ENCODE results near the gene MPC2. TPM values are rescaled to one million over a fixed set of nuclear protein-coding genes. Genes with fewer than 3 reads are reported as not detected.

MPC2 gene
- total RNA-seq, 1 experiment from 2014 or later, result 159 TPM

GRCh38 chr1:167937709-167938010 lies 788 bp upstream of the MPC2 start:
- H3K36me3 Mint-ChIP-seq (ENCODE audit: insufficient read depth, unreplicated experiment), result peaks cover 23% of the 10 kb centered on the region
- H3K9me3 ChIP-seq, result no peaks in the 10 kb centered on the region
- POLR2A ChIA-PET, result interaction anchor here (0.7 to 0.8 kb wide), 2 partner anchors 9 to 11 kb away, joined by 4 read pairs; no protein-coding TSS in a partner anchor
- H3K36me3 ChIP-seq (ENCODE audit: control insufficient read depth, insufficient read depth, low read length), result 0 out of 2 replicates have a peak, but pooled peaks cover 1% of the 10 kb centered on the region
- intact Hi-C loops (cut with micrococcal nuclease; ENCODE audit: unreplicated experiment), result loop anchor here (2.0 to 10.0 kb wide), 4 partner anchors 145 to 717 kb away; partner anchors contain the start of gene POU2F1
- peaks cover 6% of the 10 kb centered on the region for H3K4me1 Mint-ChIP-seq (ENCODE audit: low read depth, unreplicated experiment)
- H3K4me3 Mint-ChIP-seq (ENCODE audit: unreplicated experiment), result peak overlapping the region; percentile 82
- H3K27me3 ChIP-seq (replicated peaks; ENCODE audit: control insufficient read depth, insufficient read depth, low read length), result no peaks in the 10 kb centered on the region
- CTCF ChIA-PET, result interaction anchor here (2.3 to 3.4 kb wide), 2 partner anchors 11 to 145 kb away, joined by 6 to 15 read pairs; no protein-coding TSS in a partner anchor
- peaks cover 15% of the 10 kb centered on the region; the same call in 1 of the 2 replicates for H3K4me1 ChIP-seq
- no TSS peak for BruUV-seq (replicated peaks)
- no peaks in the 10 kb centered on the region for H3K9me3 Mint-ChIP-seq (ENCODE audit: unreplicated experiment)
- DNase-seq, result no peak
- peak overlapping the region; percentile 65 for H3K4me3 ChIP-seq (ENCODE audit: low read depth, low read length)
- peak overlapping the region; percentile 86 for H3K27ac Mint-ChIP-seq (ENCODE audit: unreplicated experiment)
- H3K27me3 Mint-ChIP-seq (ENCODE audit: insufficient read depth, unreplicated experiment), result no peaks in the 10 kb centered on the region
- no peak for TF ChIP-seq CTCF (IDR thresholded peaks at IDR 0.05; ENCODE audit: insufficient read depth in 1 of 2, low read depth in 1 of 2, low read length in 1 of 2, severe bottlenecking in 1 of 2, unreplicated experiment in 1 of 2)

- peak; percentile 98 for DNase-seq
- no peak for TF ChIP-seq CTCF (IDR thresholded peaks at IDR 0.05; ENCODE audit: insufficient read depth in 1 of 2, low read depth in 1 of 2, low read length in 1 of 2, severe bottlenecking in 1 of 2, unreplicated experiment in 1 of 2)
- H3K27me3 ChIP-seq (replicated peaks; ENCODE audit: control insufficient read depth, insufficient read depth, low read length), result no peaks in the 10 kb centered on the region
Observed at GRCh38 chr1:167936068-167936929, 573 bp downstream of the MPC2 start, which contains the start of gene DCAF6. Gene DCAF6, plus strand, starts transcription at chr1:167936683. Its CDS starts 229 bp downstream, at chr1:167936912.

More at GRCh38 chr1:167936068-167936929, 573 bp downstream of the MPC2 start, which contains the start of gene DCAF6:
- Mint-ChIP-seq H3K9me3 (ENCODE audit: unreplicated experiment) (no peaks in the 10 kb centered on the region), H3K27ac (ENCODE audit: unreplicated experiment) (peak within 1 kb of the TSS; percentile 86), H3K4me1 (ENCODE audit: low read depth, unreplicated experiment) (peaks cover 6% of the 10 kb centered on the region), H3K4me3 (ENCODE audit: unreplicated experiment) (peak within 1 kb of the TSS; percentile 82), H3K36me3 (ENCODE audit: insufficient read depth, unreplicated experiment) (peaks cover 20% of the 10 kb centered on the region), H3K27me3 (ENCODE audit: insufficient read depth, unreplicated experiment) (no peaks in the 10 kb centered on the region)
- CTCF ChIA-PET, result interaction anchor here (0.6 to 3.4 kb wide), 5 partner anchors 8 to 716 kb away, joined by 3 to 15 read pairs (median 6); partner anchors contain the start of gene POU2F1
- POLR2A ChIA-PET, result interaction anchor here (0.6 to 1.9 kb wide), 10 partner anchors 9 to 290 kb away, joined by 3 to 19 read pairs (median 3); partner anchors contain the start of gene SFT2D2
- intact Hi-C loops (cut with micrococcal nuclease; ENCODE audit: unreplicated experiment), result loop anchor here (1.0 to 10.0 kb wide), 5 partner anchors 9 to 715 kb away; partner anchors contain the start of gene POU2F1
- H3K9me3 ChIP-seq, result no peaks in the 10 kb centered on the region
- peaks cover 15% of the 10 kb centered on the region; the same call in 1 of the 2 replicates for H3K4me1 ChIP-seq
- BruUV-seq (replicated peaks), result no TSS peak
- 0 out of 2 replicates have a peak, but pooled peaks cover 1% of the 10 kb centered on the region for H3K36me3 ChIP-seq (ENCODE audit: control insufficient read depth, insufficient read depth, low read length)
- peak within 1 kb of the TSS; percentile 66 for H3K4me3 ChIP-seq (ENCODE audit: low read depth, low read length)

All from Caco-2 (cell line).